ENCODE results near the gene ERBB3.

The ERBB3 gene

GRCh38 chr12:56137853-56138571 is 58.0 kb downstream of the ERBB3 start:
- Histone ChIP-seq H3K4me3 (ENCODE audit: insufficient read depth, low read length, poor library complexity, severe bottlenecking) (no peak overlapping the region), H3K9me2 (replicated peaks; ENCODE audit: insufficient read depth, low read length) (no peaks in the 10 kb centered on the region), H3F3A (ENCODE audit: insufficient read depth) (no peaks in the 10 kb centered on the region), H3K9me3 (ENCODE audit: insufficient read depth, low read length) (no peaks in the 10 kb centered on the region), H3K4me2 (ENCODE audit: low read depth, low read length, poor library complexity, severe bottlenecking) (no peak overlapping the region), H2AFZ (ENCODE audit: low read depth, low read length, severe bottlenecking) (no peak overlapping the region), H3K27ac (ENCODE audit: low read depth, low read length) (no peak overlapping the region), H3K27me3 (ENCODE audit: low read length) (no peaks in the 10 kb centered on the region), H3K36me3 (ENCODE audit: low read length) (peaks cover 3% of the 10 kb centered on the region; the same call in 1 of the 2 replicates), H4K20me1 (ENCODE audit: low read depth, low read length) (no peaks in the 10 kb centered on the region), H3K9ac (ENCODE audit: low read length) (no peak overlapping the region), H3K79me2 (ENCODE audit: insufficient read depth, low read length) (no peaks in the 10 kb centered on the region)
- TF ChIP-seq CTCF (IDR thresholded peaks at IDR 0.05; ENCODE audit: insufficient read depth, low read length, poor library complexity, severe bottlenecking) (no peak), EZH2phosphoT487 (conservative IDR thresholded peaks at IDR 0.05; ENCODE audit: low read length) (no peak)

DNA sequence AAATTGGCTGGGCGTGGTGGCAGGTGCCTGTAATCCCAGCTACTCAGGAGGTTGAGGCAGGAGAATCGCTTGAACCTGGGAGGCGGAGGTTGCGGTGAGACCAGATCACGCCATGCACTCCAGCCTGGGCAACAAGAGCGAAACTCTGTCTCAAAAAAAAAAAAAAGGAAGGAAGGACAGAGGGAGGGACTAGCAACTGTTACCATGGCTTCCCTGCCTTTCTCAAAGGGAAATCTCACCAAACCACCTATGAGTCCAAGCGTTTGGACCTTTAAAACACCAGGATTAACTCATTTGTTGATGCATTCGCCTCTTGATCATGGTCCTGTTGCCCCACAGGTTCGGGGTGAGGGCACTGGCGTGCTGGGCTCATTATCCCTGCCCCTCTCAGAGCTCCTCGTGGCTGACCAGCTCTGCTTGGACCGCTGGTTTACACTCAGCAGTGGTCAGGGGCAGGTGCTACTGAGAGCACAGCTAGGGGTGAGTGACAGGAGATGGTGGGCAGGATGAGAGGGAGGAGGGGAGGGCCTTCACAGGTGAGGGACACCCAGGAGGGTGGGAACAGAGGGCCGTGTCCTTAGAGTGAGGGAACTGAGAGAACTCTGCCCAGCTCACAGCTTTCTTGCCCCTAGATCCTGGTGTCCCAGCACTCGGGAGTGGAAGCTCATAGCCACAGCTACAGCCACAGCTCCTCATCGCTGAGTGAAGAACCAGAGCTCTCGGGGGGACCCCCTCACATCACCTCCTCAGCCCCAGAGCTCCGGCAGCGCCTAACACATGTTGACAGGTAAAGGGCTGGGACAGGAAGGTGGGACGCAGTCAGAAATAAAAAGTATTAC is 62.2 kb downstream of the ERBB3 start:
- Histone ChIP-seq H3K27me3 (ENCODE audit: low read length) (no peaks in the 10 kb centered on the region), H3K4me2 (ENCODE audit: low read depth, low read length, poor library complexity, severe bottlenecking) (no peak overlapping the region), H3K9me2 (replicated peaks; ENCODE audit: insufficient read depth, low read length) (no peaks in the 10 kb centered on the region), H3K9me3 (ENCODE audit: insufficient read depth, low read length) (no peaks in the 10 kb centered on the region), H3F3A (ENCODE audit: insufficient read depth) (0 out of 2 replicates have a peak, but pooled peaks cover 7% of the 10 kb centered on the region), H3K36me3 (ENCODE audit: low read length) (peaks cover 3% of the 10 kb centered on the region; the same call in 1 of the 2 replicates), H4K20me1 (ENCODE audit: low read depth, low read length) (no peaks in the 10 kb centered on the region), H3K79me2 (ENCODE audit: insufficient read depth, low read length) (no peaks in the 10 kb centered on the region), H2AFZ (ENCODE audit: low read depth, low read length, severe bottlenecking) (no peak overlapping the region), H3K9ac (ENCODE audit: low read length) (no peak overlapping the region), H3K4me3 (ENCODE audit: insufficient read depth, low read length, poor library complexity, severe bottlenecking) (no peak overlapping the region), H3K27ac (ENCODE audit: low read depth, low read length) (no peak overlapping the region)
- TF ChIP-seq EZH2phosphoT487 (conservative IDR thresholded peaks at IDR 0.05; ENCODE audit: low read length) (no peak), CTCF (IDR thresholded peaks at IDR 0.05; ENCODE audit: insufficient read depth, low read length, poor library complexity, severe bottlenecking) (no peak)

DNA sequence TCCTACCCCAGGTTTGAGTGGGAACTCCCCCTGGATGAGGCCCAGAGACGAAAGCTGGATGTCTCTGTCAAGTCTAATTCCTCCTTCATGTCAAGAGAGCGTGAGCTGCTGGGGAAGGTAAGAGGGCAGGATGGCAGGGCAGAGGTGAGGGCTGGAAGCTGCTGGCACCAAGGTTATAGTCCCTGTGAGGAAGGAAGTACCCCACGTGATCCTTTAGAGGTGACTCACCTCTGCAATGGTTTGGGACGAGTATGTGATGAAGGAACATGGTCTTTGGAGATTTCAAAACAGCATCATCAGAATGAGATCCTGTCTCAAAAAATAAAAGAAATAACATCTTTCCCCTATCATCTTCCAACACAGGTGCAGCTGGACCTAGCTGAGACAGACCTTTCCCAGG is 63.3 kb downstream of the ERBB3 start:
- TF ChIP-seq CTCF (IDR thresholded peaks at IDR 0.05; ENCODE audit: insufficient read depth, low read length, poor library complexity, severe bottlenecking), result no peak
- TF ChIP-seq EZH2phosphoT487 (conservative IDR thresholded peaks at IDR 0.05; ENCODE audit: low read length), result no peak
- H2AFZ ChIP-seq (ENCODE audit: low read depth, low read length, severe bottlenecking), result no peak overlapping the region
- H3K79me2 ChIP-seq (ENCODE audit: insufficient read depth, low read length), result no peaks in the 10 kb centered on the region
- no peak overlapping the region for H3K4me3 ChIP-seq (ENCODE audit: insufficient read depth, low read length, poor library complexity, severe bottlenecking)
- peaks cover 3% of the 10 kb centered on the region; the same call in 1 of the 2 replicates for H3K36me3 ChIP-seq (ENCODE audit: low read length)
- no peak overlapping the region for H3K4me2 ChIP-seq (ENCODE audit: low read depth, low read length, poor library complexity, severe bottlenecking)
- no peak overlapping the region for H3K27ac ChIP-seq (ENCODE audit: low read depth, low read length)
- no peaks in the 10 kb centered on the region for H3K9me3 ChIP-seq (ENCODE audit: insufficient read depth, low read length)
- H3K9me2 ChIP-seq (replicated peaks; ENCODE audit: insufficient read depth, low read length), result no peaks in the 10 kb centered on the region
- no peaks in the 10 kb centered on the region for H3K27me3 ChIP-seq (ENCODE audit: low read length)
- no peak overlapping the region for H3K9ac ChIP-seq (ENCODE audit: low read length)
- 0 out of 2 replicates have a peak, but pooled peaks cover 7% of the 10 kb centered on the region for H3F3A ChIP-seq (ENCODE audit: insufficient read depth)
- H4K20me1 ChIP-seq (ENCODE audit: low read depth, low read length), result no peaks in the 10 kb centered on the region

All from SU-DHL-6 (cell line).